NCI-H748 (cell line): ENCODE results near the gene ELN.
"Not testable (repeated sequence)": the region's sequence is repeated elsewhere in the genome, so short reads cannot be mapped to it uniquely, and the experiment has no call there.

Source experiments
- DNase-seq: peaks from one replicate; lab custom pipeline; 2025; ENCODE audit not compliant: unreplicated experiment; lab: John Stamatoyannopoulos, UW

The ELN gene

DNA sequence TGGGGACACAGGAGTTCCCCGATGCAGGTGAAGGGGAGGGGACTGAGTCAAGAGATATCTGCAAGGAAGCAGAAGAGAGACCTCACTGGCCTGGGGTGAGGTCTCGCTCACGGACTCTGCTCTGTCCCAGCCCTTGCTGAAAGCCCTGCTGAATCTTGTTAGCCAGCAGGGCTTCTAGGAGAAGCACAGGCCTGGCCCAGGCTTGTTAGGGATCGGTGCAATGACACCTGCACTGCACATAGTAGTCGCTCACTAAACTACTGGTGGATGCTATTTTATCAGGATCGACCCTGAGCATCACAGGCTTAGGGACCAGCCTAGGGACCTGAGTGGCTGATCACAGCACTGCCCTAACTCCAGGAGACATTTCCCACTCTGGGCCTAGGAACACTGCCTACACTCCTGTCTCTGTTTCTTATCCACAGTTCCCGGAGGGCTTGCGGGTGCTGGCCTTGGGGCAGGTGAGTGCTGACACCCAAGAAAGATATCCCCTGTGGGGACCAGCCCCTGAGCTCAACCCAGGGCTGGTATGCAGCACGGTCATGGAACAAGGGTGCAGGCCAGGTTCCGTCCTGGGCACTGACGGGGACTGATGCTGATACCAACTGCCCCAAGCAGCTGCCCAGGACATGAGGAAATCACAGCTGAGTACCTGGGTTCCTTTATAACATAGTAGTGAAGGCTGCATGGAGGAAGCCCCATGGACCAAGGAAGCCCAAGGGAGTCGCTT lies 13.0 kb downstream of the ELN start:
- no peak for DNase-seq

DNA sequence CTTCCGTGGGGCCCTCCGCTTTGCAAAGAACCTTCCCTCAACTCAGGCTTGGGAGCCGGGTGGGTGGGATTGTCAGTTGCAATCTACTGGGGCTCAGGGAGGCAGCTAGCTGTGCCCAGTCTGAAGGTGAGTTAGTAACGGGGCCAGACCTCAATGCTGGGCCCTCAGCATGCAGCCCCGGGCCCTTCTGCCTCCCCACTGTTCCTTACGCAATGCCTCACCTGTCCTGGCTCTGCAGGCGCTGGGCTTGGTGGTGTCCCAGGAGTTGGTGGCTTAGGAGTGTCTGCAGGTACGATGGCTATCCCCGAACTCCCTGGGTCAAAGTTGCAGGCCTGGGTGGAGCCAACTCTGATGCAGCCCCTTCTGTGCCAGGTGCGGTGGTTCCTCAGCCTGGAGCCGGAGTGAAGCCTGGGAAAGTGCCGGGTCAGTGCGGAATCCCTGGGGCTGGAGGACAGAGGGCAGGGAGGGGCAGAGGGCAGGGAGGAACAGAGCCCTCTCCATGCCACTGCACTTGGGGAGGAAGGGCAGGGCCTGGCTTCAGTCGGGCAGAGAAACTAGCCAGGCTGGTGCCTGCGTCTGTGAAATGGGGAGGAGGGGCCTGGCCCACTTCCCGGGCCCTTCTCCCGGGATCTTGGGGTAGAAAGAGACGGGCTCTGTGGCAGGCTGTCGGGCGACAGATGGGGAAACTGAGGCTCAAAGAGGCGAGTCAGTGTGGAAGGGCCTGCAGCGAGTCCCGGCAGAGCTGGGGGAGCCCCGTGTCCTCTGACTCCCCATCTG lies 15.0 kb downstream of the ELN start:
- DNase-seq: no peak

DNA sequence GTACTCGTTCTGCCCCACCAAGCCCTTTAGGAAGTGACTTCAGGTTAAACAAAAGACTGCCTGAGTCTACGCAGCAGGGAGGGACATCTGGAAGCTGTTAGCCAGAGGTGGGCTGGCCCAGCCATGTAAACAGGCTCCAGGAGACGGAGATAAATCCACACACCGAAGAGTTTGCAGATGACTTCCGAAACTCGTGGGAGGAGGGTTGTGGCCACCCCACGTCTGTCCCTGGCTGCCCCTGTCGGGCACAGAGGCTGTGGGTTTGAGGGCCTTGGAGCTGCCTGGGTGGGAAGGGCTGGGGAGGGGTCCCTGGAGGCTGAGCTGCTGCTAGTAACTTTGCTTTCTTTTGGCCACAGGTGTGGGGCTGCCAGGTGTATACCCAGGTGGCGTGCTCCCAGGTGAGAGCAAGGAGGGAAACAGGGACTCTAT lies 15.6 kb downstream of the ELN start:
- peak; percentile 65 for DNase-seq

DNA sequence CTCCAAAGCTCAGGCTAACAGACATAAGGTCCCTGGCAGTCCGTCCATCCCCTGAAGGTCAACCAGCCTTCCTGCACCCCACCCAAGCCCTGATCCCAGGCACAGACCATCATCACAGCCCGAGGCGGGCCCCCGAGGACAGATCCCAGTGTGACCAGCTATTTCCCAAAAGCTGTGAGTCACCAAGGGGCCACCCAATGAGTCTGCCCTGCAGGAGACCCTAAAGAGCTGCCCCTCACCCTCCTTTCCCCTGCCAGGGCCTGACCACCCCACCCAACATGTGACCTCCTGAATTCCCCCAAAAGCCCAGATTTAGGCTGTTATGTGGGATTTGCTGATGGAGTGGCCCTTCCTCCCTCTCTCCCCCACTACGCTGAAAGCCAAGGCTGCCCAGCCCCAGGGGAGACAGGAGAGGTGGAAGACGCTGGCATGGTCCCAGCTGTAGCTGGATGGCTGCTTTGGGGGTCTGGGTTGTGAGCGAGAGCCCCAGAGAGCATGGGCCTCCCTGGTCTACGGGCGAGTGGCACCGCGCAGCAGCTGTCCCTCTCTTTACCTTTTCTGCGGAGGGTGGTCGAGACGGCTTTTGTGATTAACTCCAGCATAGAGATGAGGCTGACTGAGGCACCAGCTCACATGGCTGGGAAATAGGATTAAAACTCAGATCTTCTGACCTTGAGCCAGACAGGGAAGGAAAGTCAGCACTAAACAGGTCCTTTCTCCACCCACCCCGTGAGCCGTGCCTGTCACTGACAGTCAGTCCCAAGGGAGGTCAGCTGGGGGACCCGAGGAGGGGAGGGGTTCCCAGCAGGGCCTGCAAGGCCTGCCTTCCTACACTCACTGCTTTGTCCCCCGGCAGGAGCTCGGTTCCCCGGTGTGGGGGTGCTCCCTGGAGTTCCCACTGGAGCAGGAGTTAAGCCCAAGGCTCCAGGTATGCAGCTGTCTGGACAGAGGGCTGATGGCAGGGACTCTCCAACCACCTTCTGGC lies 16.7 kb downstream of the ELN start:
- DNase-seq: no peak

- DNase-seq: not testable (repeated sequence)
These were observed 18.6 kb downstream of the ELN start for GRCh38 chr7:74046581-74046980.

- DNase-seq: no peak
These were observed 19.9 kb downstream of the ELN start for GRCh38 chr7:74047804-74048380.

GRCh38 chr7:74048999-74049599 lies 21.1 kb downstream of the ELN start:
- DNase-seq: no peak

DNA sequence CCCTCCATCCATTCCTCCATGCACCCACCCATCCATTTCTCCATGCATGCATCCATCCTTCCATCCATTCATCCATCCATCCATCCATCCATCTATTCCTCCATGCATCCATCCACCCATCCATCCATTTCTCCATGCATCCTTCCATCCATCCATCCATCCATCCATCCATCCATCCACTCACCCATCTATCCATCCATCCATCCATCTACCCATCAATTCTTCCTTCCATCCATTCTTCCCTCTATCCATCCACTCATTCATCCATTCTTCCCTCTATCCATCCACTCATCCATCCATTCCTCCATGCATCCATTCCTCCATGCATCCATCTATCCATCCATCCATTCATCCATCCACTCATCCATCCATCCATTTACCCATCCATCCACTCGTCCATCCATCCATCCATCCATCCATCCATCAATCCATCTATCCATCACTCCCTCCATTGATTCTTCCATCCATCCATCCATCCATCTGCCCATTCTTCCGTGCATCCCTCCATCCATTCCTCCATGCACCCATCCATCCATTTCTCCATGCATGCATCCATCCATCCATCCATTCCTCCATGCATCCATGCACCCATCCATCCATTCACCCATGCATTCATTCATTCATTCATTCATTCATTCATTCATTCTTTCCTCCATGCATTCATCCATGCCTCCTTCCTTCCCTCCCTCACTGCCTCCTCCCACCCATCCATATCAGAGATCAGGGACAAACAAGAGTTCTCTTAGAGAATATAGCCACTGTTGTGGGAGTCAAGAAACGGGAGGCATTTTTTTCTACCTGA lies 22.2 kb downstream of the ELN start:
- no peak for DNase-seq

- no peak for DNase-seq
These were observed 23.2 kb downstream of the ELN start for GRCh38 chr7:74051193-74051592.

DNA sequence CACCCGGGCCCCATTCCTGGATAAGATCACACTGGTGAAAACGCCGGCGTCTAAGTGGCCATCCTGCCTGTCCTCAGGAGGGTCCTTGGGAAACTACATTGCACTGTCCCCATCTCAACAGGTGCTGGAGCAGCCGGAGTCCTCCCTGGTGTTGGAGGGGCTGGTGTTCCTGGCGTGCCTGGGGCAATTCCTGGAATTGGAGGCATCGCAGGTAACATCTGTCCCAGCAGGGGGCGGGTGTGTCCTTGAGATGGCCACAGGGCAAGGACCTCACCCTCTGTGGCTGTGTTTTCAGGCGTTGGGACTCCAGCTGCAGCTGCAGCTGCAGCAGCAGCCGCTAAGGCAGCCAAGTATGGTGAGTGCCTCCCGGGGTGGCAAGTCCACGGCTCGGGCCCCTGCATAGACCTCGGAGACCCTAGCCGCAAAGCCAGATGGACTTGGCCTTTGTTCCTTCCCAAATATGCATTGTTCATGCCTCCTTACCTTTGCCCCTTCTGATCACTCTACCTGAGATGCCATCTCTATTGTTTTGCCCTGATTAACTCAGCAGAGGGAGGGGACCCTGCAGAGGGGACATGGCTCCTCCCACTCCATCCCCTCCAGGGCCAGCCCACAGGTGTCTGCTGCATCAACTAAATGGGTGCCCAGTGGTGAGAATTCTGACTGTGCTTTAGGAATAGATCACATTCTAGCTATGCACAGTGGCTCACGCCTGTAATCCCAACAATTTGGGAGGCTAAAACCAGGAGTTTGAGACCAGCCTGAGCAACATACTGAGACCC lies 23.8 kb downstream of the ELN start:
- peak; percentile 35 for DNase-seq

- no peak for DNase-seq
These were observed 24.7 kb downstream of the ELN start for GRCh38 chr7:74052628-74053027.

- DNase-seq: no peak
These were observed 25.7 kb downstream of the ELN start for GRCh38 chr7:74053589-74054186.

DNA sequence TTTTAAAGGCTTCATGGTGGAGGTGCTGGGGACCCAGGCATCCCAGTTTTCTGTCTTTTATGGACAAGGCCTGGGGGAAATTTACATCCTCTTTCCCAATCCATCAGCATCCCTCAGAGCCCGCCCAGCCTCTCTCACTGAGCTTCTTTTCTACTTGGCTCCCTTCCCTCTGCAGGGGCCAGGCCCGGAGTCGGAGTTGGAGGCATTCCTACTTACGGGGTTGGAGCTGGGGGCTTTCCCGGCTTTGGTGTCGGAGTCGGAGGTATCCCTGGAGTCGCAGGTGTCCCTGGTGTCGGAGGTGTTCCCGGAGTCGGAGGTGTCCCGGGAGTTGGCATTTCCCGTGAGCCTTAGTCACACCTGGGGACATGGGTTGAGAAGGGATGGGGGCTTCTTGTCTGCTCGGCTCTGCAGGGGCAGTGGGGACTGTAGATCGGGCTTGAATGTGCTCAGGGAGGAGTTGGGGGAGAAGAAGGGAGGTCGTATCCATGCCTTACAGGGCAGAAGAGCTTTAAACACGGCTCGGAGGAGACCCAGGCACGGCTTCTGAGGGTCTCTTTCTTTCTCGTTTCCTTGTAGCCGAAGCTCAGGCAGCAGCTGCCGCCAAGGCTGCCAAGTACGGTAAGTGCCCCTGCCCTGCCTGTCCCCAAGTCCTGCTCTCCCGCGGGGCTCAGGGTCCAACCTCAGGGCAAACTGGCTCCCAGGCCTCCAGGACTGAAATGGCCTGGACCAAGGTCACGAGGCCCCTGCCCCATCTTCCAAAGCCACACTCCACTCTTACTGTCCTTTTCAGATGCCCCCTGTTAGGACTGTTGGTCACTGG lies 28.3 kb downstream of the ELN start:
- no peak for DNase-seq

- DNase-seq: no peak
These were observed 29.4 kb downstream of the ELN start for GRCh38 chr7:74057216-74057925.

- DNase-seq: no peak
These were observed 30.0 kb downstream of the ELN start for GRCh38 chr7:74057987-74058386.

DNA sequence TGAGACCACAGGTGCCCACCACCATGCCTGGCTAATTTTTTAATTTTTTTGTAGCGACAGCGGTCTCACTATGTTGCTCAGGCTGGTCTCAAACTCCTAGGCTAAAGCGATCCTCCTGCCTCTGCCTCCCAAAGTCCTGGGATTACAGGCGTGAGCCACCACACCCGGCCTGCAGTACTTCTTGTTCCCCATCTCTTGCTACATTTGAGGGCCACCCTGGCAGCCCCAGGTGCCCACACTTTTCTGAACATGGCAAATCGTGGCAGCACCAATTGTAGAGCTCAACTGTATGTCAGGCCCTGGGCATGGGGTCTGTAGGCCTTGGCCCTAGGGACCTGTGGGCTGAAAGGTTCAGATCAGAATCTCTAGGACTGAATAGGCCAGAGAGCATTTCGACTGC lies 30.5 kb downstream of the ELN start:
- DNase-seq: no peak

- no peak for DNase-seq
These were observed 31.1 kb downstream of the ELN start for GRCh38 chr7:74059037-74059436.
